Uterine smooth muscle cell (primary cell): ENCODE measurements around the gene GRM5. TPM values are rescaled to one million over a fixed set of nuclear protein-coding genes. Genes with fewer than 3 reads are reported as not detected.

Experiments
- total RNA-seq: library from RNA; depleted of rRNA; stranded (reverse); fragments of >200 nt; gene quantifications from 2 replicates; pipeline ENCODE4 v1.2.3, GENCODE V29; 2014

GRM5 gene
- under 0.01 and 0.11 TPM in 2 replicates for total RNA-seq

DNA sequence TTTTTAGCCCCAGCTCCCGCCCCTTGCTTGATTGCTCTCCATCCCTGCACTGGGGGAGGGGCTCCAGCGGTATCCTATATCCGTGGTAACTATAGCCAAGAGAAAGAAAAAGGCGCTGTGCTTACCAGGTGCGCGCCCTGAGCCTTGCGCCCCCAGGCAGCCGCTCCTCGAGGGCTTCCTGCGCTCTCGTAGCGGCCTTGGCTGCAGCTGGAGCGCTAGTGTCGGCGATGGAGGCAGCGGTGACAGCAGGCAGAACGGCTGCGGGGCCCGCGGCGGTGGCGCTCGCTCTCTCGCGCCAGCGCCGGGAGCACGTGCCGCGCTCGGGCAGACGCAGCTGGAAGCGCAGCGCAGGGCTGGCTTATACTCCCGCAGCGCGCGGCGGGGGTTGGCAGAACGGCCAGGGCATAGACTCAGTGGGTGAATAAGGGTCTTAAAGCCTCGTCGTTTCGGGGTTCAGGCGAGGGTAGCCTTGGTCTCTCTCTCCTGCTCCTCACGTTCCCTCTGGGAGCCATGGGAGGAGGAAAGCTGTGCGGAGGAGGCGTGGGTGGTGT, at the start of gene GRM5:
GRM5 (minus strand) TSS at position 332 of the 551 bp plus-strand sequence. CDS start 18,110 bp downstream, outside the sequence.

Other genes with a start within 250 kb of the GRM5 start
- gene TYR, start 111.9 kb upstream of the GRM5 start, total RNA-seq: not detected in 2 replicates